SK-N-SH treated with all-trans-retinoic acid at 6 μM for 48 hours (cell line): Measurements from ENCODE around the gene PRSS27.

Source experiments
- ATAC-seq: fragments of 200-7000 bp; cut with Tn5 transposase; 3 replicates; pipeline ENCODE4 v1.9.1; 2020; ENCODE audit warnings: mild to moderate bottlenecking, moderate library complexity
- ARNTL ChIP-seq: fragments of 450-650 bp; formaldehyde crosslinking; IDR thresholded peaks from 2 replicates; pipeline ENCODE4 v1.5.0; 2020; ENCODE audit warnings: low read depth, mild to moderate bottlenecking, moderate library complexity, borderline replicate concordance
- BACH2 ChIP-seq: fragments of 250-450 bp; sonication (Bioruptor Pico); IDR thresholded peaks from 2 replicates; pipeline ENCODE4 v1.9.0; 2021; ENCODE audit warnings: mild to moderate bottlenecking, borderline replicate concordance
- CREB5 ChIP-seq: fragments of 250-450 bp; sonication (Bioruptor Pico); IDR thresholded peaks from 2 replicates; pipeline ENCODE4 v1.5.1; 2020; ENCODE audit warnings: low read depth, mild to moderate bottlenecking, moderate library complexity
- CSDC2 ChIP-seq: fragments of 250-450 bp; sonication (Bioruptor Pico); IDR thresholded peaks from 2 replicates; pipeline ENCODE4 v1.5.0; 2020; ENCODE audit warnings: mild to moderate bottlenecking, moderate library complexity
- CSRNP3 ChIP-seq: fragments of 250-450 bp; sonication (Bioruptor Pico); IDR thresholded peaks from 2 replicates; pipeline ENCODE4 v1.5.1; 2021; ENCODE audit warnings: mild to moderate bottlenecking, moderate library complexity
- ESRRG ChIP-seq: fragments of 250-450 bp; sonication (Bioruptor Pico); IDR thresholded peaks from 2 replicates; pipeline ENCODE4 v1.6.1; 2021; ENCODE audit warnings: mild to moderate bottlenecking
- GLIS3 ChIP-seq: fragments of 250-450 bp; sonication (Bioruptor Pico); IDR thresholded peaks from 2 replicates; pipeline ENCODE4 v1.5.0; 2020; ENCODE audit warnings: mild to moderate bottlenecking, moderate library complexity
- ISL1 ChIP-seq: fragments of 250-450 bp; sonication (Bioruptor Pico); IDR thresholded peaks from 2 replicates; pipeline ENCODE4 v2.1.2; 2022; ENCODE audit warnings: mild to moderate bottlenecking, moderate library complexity
- OSR1 ChIP-seq: fragments of 250-450 bp; sonication (Bioruptor Pico); IDR thresholded peaks from 2 replicates; pipeline ENCODE4 v1.8.0; 2022; ENCODE audit warnings: moderate library complexity, mild to moderate bottlenecking, inconsistent platforms
- PATZ1 ChIP-seq: fragments of 250-450 bp; sonication (Bioruptor Pico); IDR thresholded peaks from 2 replicates; pipeline ENCODE4 v1.8.0; 2020; ENCODE audit warnings: mild to moderate bottlenecking, moderate library complexity, borderline replicate concordance
- POU6F1 ChIP-seq: fragments of 250-450 bp; sonication (Bioruptor Pico); IDR thresholded peaks from 2 replicates; pipeline ENCODE4 v1.8.0; 2021; ENCODE audit warnings: low read depth, mild to moderate bottlenecking, moderate library complexity, borderline replicate concordance
- PPARA ChIP-seq: fragments of 250-450 bp; sonication (Bioruptor Pico); IDR thresholded peaks from 2 replicates; pipeline ENCODE4 v1.5.0; 2020; ENCODE audit warnings: mild to moderate bottlenecking, borderline replicate concordance
- RARB ChIP-seq: fragments of 250-450 bp; sonication (Bioruptor Pico); IDR thresholded peaks from 2 replicates; pipeline ENCODE4 v1.8.0; 2021; ENCODE audit warnings: mild to moderate bottlenecking, moderate library complexity
- SNAI2 ChIP-seq: fragments of 250-450 bp; sonication (Bioruptor Pico); IDR thresholded peaks from 2 replicates; pipeline ENCODE4 v1.5.0; 2020; ENCODE audit warnings: mild to moderate bottlenecking, moderate library complexity
- TCF4 ChIP-seq: fragments of 250-450 bp; sonication (Bioruptor Pico); IDR thresholded peaks from 2 replicates; pipeline ENCODE4 v1.8.0; 2021; ENCODE audit warnings: mild to moderate bottlenecking, moderate library complexity, borderline replicate concordance
- TOX ChIP-seq: fragments of 250-450 bp; sonication (Bioruptor Pico); IDR thresholded peaks from 2 replicates; pipeline ENCODE4 v1.8.0; 2021; ENCODE audit warnings: mild to moderate bottlenecking, moderate library complexity, borderline replicate concordance
- TSHZ2 ChIP-seq: fragments of 250-450 bp; sonication (Bioruptor Pico); IDR thresholded peaks from 2 replicates; pipeline ENCODE4 v1.5.0; 2020; ENCODE audit warnings: mild to moderate bottlenecking, moderate library complexity
- ZC3H10 ChIP-seq: fragments of 250-450 bp; sonication (Bioruptor Pico); IDR thresholded peaks from 2 replicates; pipeline ENCODE4 v1.5.1; 2021; ENCODE audit warnings: mild to moderate bottlenecking, moderate library complexity
- ZFP3 ChIP-seq: fragments of 250-450 bp; sonication (Bioruptor Pico); IDR thresholded peaks from 2 replicates; pipeline ENCODE4 v1.5.0; 2020; ENCODE audit warnings: mild to moderate bottlenecking, moderate library complexity
- ZFP30 ChIP-seq: fragments of 450-650 bp; formaldehyde crosslinking; IDR thresholded peaks from 2 replicates; pipeline ENCODE4 v1.5.0; 2022; ENCODE audit warnings: mild to moderate bottlenecking, moderate library complexity
- ZNF565 ChIP-seq: fragments of 450-650 bp; formaldehyde crosslinking; conservative IDR thresholded peaks from 2 replicates; pipeline ENCODE4 v1.5.0; 2020; ENCODE audit warnings: low read depth, mild to moderate bottlenecking, moderate library complexity
- ZNF70 ChIP-seq: fragments of 450-650 bp; formaldehyde crosslinking; IDR thresholded peaks from 2 replicates; pipeline ENCODE4 v1.5.0; 2020; ENCODE audit warnings: mild to moderate bottlenecking, moderate library complexity

Gene PRSS27

DNA sequence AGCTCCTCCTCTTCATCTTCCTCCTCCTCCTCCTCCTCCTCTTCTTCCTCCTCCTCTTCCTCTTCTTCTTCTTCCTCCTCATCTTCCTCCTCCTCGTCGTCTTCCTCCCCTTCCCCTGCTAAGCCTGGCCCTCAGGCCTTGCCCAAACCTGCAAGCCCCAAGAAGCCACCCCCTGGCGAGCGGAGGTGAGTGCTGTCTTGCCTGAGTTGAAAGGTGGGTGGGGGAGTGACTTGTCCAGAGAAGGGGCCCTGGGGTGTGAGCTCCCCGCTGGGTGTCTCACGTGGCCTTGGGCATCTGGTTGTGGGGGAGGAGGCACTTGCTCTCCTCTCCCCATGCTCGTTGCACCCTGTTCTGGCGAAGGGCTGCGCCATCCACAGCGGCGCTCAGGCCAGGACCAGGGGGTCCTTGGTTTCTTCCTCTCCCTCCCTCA, 49.1 kb upstream of the PRSS27 start:
- no peak; the same call in 2 of the 3 replicates for ATAC-seq
- no peak for TF ChIP-seq ARNTL
- no peak for TF ChIP-seq ZFP3 (CRISPR knock-in tag)
- TF ChIP-seq, all 23 proteins: peak for 0

GRCh38 chr16:2768403-2769089, 48.5 kb upstream of the PRSS27 start:
- TF ChIP-seq CREB5: no peak
- no peak for TF ChIP-seq RARB (CRISPR knock-in tag)
- TF ChIP-seq ZNF70 (CRISPR knock-in tag): no peak
- no peak for TF ChIP-seq ARNTL
- no peak for TF ChIP-seq TSHZ2 (CRISPR knock-in tag)
- no peak for TF ChIP-seq CSDC2
- no peak for TF ChIP-seq ZC3H10 (CRISPR knock-in tag)
- no peak for TF ChIP-seq SNAI2
- TF ChIP-seq GLIS3 (CRISPR knock-in tag): no peak
- TF ChIP-seq TOX (CRISPR knock-in tag): no peak
- no peak for TF ChIP-seq CSRNP3 (CRISPR knock-in tag)
- no peak for TF ChIP-seq ZFP30 (CRISPR knock-in tag)
- no peak for ATAC-seq

DNA sequence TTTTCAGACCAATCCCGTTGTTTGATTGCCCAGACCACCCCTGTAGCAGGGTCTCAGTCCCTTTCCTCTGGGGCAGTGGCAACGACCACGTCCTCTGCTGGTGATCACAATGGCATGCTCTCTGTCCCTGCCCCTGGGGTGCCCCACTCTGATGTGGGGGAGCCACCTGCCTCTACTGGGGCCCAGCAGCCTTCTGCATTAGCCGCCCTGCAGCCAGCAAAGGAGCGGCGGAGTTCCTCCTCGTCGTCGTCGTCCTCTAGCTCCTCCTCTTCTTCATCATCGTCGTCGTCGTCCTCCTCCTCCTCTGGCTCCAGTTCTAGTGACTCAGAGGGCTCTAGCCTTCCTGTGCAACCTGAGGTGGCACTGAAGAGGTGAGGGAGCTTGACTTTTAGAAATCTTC, 47.9 kb upstream of the PRSS27 start:
- TF ChIP-seq CSDC2 (no peak), OSR1 (CRISPR knock-in tag) (no peak), PPARA (CRISPR knock-in tag) (no peak), CREB5 (no peak), POU6F1 (CRISPR knock-in tag) (no peak), ISL1 (no peak), PATZ1 (no peak), ZNF565 (CRISPR knock-in tag) (no peak), SNAI2 (no peak), ZFP3 (CRISPR knock-in tag) (no peak), ZC3H10 (CRISPR knock-in tag) (no peak), RARB (CRISPR knock-in tag) (no peak), TCF4 (CRISPR knock-in tag) (no peak), ESRRG (no peak), ZFP30 (CRISPR knock-in tag) (no peak), ZNF70 (CRISPR knock-in tag) (no peak), BACH2 (no peak), TOX (CRISPR knock-in tag) (no peak)
- no peak for ATAC-seq
